GM21381 (cell line): ENCODE data around the gene SLC9A5.

Source experiments
- ATAC-seq: cut with Tn5 transposase; IDR thresholded peaks from one replicate; pipeline ENCODE4 v1.9.1; 2021; ENCODE audit warnings: mild to moderate bottlenecking, moderate library complexity; ENCODE audit not compliant: unreplicated experiment

Gene SLC9A5

GRCh38 chr16:67238806-67239470, 9.8 kb upstream of the SLC9A5 start:
- no peak for ATAC-seq

- no peak for ATAC-seq
Observed at GRCh38 chr16:67240506-67240905, 8.3 kb upstream of the SLC9A5 start.

- ATAC-seq = no peak
Observed at GRCh38 chr16:67241008-67241900, 7.5 kb upstream of the SLC9A5 start.

- ATAC-seq = no peak
Observed at GRCh38 chr16:67242138-67242730, 6.5 kb upstream of the SLC9A5 start.

- no peak for ATAC-seq
Observed at GRCh38 chr16:67243481-67243880, 5.3 kb upstream of the SLC9A5 start.

- ATAC-seq = peak; percentile 45
Observed at GRCh38 chr16:67244387-67245185, 4.2 kb upstream of the SLC9A5 start.

GRCh38 chr16:67245186-67245585, 3.6 kb upstream of the SLC9A5 start:
- ATAC-seq = no peak

- no peak for ATAC-seq
Observed at GRCh38 chr16:67245674-67246080, 3.1 kb upstream of the SLC9A5 start.

- ATAC-seq = peak; percentile 18
Observed at GRCh38 chr16:67246081-67246755, 2.6 kb upstream of the SLC9A5 start.

GRCh38 chr16:67246756-67247191, 2.0 kb upstream of the SLC9A5 start:
- peak; percentile 21 for ATAC-seq

- peak; percentile 46 for ATAC-seq
Observed at GRCh38 chr16:67247192-67248072, 1.3 kb upstream of the SLC9A5 start, which contains the start of gene FHOD1. FHOD1 (minus strand) TSS chr16:67247481; CDS start chr16:67247410, 71 bp downstream.

- no peak for ATAC-seq
Observed at GRCh38 chr16:67248073-67248400, 742 bp upstream of the SLC9A5 start.

- ATAC-seq = no peak
Observed at GRCh38 chr16:67249178-67250044, 632 bp downstream of the SLC9A5 start.

- ATAC-seq = no peak
Observed at GRCh38 chr16:67250045-67250327, 1.2 kb downstream of the SLC9A5 start.

- no peak for ATAC-seq
Observed at GRCh38 chr16:67252609-67253497, 4.1 kb downstream of the SLC9A5 start.

GRCh38 chr16:67254801-67255552, 6.2 kb downstream of the SLC9A5 start:
- ATAC-seq = no peak
